SJCRH30 (cell line): Measurements from ENCODE around the gene FJX1. TPM values are rescaled to one million over a fixed set of nuclear protein-coding genes. Genes with fewer than 3 reads are reported as not detected.

Experiments used
- DNase-seq, 2 experiments: peaks; one replicate each; pipeline ENCODE4 v3.0.0-alpha.2; 2015 to 2020
- H3K27ac ChIP-seq: fragments of 250-450 bp; sonication (Bioruptor Pico); 2 replicates; pipeline ENCODE4 v1.5.1; 2020; ENCODE audit warnings: mild to moderate bottlenecking, moderate library complexity
- H3K27me3 ChIP-seq: fragments of 250-450 bp; sonication (Bioruptor Pico); 2 replicates; pipeline ENCODE4 v1.5.1; 2020; ENCODE audit warnings: mild to moderate bottlenecking, moderate library complexity
- H3K36me3 ChIP-seq: fragments of 250-450 bp; sonication (Bioruptor Pico); 2 replicates; pipeline ENCODE4 v1.5.1; 2020; ENCODE audit warnings: mild to moderate bottlenecking, moderate library complexity
- H3K4me1 ChIP-seq: fragments of 250-450 bp; sonication (Bioruptor Pico); 2 replicates; pipeline ENCODE4 v1.5.1; 2020; ENCODE audit warnings: mild to moderate bottlenecking, moderate library complexity
- H3K4me3 ChIP-seq: fragments of 250-450 bp; sonication (Bioruptor Pico); 2 replicates; pipeline ENCODE4 v1.5.1; 2020; ENCODE audit warnings: mild to moderate bottlenecking, moderate library complexity
- H3K9me3 ChIP-seq: fragments of 250-450 bp; sonication (Bioruptor Pico); replicated peaks from 2 replicates; pipeline ENCODE4 v1.5.1; 2020; ENCODE audit warnings: mild to moderate bottlenecking, moderate library complexity
- total RNA-seq: library from RNA; depleted of rRNA; stranded (reverse); fragments of >200 nt; shearing (Covaris generic); gene quantifications from 2 replicates; pipeline ENCODE4 v1.2.3, GENCODE V29; 2014

Gene FJX1
- total RNA-seq, 1 experiment from 2014 or later = 14.9 TPM

- H3K27me3 ChIP-seq = no peaks in the 10 kb centered on the region
- no peaks in the 10 kb centered on the region for H3K9me3 ChIP-seq
- peak overlapping the region; percentile 82 for H3K4me3 ChIP-seq
- peak in 1 of 2 experiments; percentile 63 for DNase-seq
- peaks cover 40% of the 10 kb centered on the region for H3K4me1 ChIP-seq
- H3K27ac ChIP-seq = peak overlapping the region; percentile 85
- H3K36me3 ChIP-seq = no peaks in the 10 kb centered on the region
Observed at GRCh38 chr11:35618497-35619115, 346 bp downstream of the FJX1 start.

DNA sequence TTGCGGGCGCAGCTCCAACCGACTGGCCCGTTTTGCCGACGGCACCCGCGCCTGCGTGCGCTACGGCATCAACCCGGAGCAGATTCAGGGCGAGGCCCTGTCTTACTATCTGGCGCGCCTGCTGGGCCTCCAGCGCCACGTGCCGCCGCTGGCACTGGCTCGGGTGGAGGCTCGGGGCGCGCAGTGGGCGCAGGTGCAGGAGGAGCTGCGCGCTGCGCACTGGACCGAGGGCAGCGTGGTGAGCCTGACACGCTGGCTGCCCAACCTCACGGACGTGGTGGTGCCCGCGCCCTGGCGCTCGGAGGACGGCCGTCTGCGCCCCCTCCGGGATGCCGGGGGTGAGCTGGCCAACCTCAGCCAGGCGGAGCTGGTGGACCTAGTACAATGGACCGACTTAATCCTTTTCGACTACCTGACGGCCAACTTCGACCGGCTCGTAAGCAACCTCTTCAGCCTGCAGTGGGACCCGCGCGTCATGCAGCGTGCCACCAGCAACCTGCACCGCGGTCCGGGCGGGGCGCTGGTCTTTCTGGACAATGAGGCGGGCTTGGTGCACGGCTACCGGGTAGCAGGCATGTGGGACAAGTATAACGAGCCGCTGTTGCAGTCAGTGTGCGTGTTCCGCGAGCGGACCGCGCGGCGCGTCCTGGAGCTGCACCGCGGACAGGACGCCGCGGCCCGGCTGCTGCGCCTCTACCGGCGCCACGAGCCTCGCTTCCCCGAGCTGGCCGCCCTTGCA, 1.0 kb downstream of the FJX1 start:
- Histone ChIP-seq H3K9me3 (no peaks in the 10 kb centered on the region), H3K4me3 (peak overlapping the region; percentile 82), H3K27me3 (no peaks in the 10 kb centered on the region), H3K27ac (peak overlapping the region; percentile 82), H3K4me1 (peaks cover 46% of the 10 kb centered on the region), H3K36me3 (no peaks in the 10 kb centered on the region)
- peak in 1 of 2 experiments; percentile 55 for DNase-seq

DNA sequence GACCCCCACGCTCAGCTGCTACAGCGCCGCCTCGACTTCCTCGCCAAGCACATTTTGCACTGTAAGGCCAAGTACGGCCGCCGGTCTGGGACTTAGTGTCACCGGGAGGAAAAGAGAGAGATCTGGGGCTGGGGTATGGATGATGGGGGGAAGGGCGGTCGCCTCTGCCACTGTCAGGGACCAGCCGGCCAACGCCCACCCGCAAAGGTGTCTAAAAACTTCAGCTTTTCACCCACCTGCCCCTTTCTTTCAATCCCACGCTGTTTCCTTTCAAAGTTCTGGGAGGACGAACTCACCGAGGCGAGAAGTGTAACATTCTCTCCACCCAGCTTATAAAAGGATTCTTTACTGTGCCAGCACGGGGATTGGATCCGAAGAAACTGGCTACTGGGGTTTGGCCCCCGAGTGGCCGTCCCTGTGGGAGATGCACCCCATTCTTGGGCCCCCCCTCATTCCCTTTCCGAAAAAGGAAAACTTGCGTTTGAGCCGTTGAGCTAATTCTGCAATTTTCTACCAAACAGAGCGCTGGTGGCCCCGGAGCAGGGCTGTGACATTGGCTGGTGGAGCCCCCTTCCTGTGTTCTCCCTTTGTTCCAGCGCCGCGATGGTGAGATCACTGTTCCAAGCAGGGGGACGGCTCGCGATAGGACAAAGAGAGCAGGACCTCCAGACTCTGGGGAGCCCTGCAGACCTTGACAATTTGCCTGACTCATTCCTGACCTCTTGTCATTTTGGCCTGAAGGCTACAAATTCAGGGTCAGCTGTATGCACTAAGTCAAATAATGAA, 1.8 kb downstream of the FJX1 start:
- H3K4me1 ChIP-seq = peaks cover 46% of the 10 kb centered on the region
- H3K36me3 ChIP-seq = no peaks in the 10 kb centered on the region
- H3K4me3 ChIP-seq = peak overlapping the region; percentile 82
- H3K27ac ChIP-seq = peak overlapping the region; percentile 82
- peak; percentile 80 to 81 for DNase-seq
- no peaks in the 10 kb centered on the region for H3K27me3 ChIP-seq
- no peaks in the 10 kb centered on the region for H3K9me3 ChIP-seq

DNA sequence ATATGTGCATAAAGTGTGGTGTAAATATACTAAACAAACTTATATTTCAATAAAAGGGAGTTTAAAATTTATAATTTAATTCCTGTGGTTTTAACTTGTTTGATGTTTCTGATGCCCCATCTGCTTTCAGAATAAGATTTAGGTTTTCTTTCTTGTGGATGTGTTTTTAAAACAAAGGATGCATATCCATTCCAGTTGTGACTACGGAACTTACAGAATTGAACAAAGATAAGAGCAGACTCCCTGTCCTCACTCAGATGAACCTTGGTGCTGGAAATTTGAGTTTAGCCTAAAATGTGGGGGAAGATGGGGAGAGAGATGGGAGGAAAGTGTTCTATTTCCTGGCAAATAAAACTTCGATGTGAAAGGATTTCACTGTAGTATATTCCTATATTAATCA, 2.5 kb downstream of the FJX1 start:
- Histone ChIP-seq H3K36me3 (no peaks in the 10 kb centered on the region), H3K4me1 (peaks cover 46% of the 10 kb centered on the region), H3K27ac (peak overlapping the region; percentile 82), H3K4me3 (peak overlapping the region; percentile 82), H3K27me3 (no peaks in the 10 kb centered on the region), H3K9me3 (no peaks in the 10 kb centered on the region)
- DNase-seq = no peak

DNA sequence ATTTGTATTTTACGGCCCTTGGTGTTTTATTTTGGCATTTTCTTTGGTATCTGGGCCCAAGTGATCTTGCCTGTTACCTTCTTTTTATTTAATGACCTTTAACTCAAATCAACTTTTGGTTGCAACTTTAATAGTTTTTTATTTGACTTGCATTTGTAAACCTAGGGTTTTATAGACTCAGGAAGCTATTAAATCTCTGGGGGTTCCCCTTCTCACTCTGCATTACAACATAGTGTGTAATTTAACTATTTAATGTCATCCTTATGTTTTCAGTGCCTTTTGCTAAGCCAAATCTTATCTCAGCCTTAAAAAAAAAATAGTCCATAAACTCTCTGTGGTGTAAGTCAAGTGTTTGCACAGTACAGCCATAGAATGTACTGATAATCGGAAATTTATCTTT, 3.4 kb downstream of the FJX1 start:
- Histone ChIP-seq H3K36me3 (no peaks in the 10 kb centered on the region), H3K4me1 (peaks cover 42% of the 10 kb centered on the region), H3K9me3 (no peaks in the 10 kb centered on the region), H3K27ac (peak overlapping the region; percentile 21; the same call in 1 of the 2 replicates), H3K4me3 (no peak overlapping the region), H3K27me3 (no peaks in the 10 kb centered on the region)
- DNase-seq = no peak

DNA sequence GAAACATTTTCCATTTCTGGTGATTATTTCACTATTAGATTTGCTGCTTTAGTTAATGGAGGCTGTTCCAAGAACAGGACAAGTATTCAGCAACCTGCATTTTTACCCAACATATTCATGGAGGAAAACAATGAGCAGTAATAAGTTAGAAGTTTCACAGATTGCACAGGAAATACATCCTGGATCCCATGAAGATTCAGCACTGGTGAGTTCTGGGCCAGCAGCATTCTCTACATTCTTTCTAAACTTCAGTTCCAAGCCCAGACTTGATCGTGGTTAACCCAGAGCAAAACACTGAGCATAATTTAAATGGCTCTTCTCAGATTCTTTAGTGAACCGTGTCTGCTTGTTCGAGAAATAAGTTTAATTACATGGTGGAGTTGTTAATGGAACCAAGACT, 3.8 kb downstream of the FJX1 start:
- DNase-seq = peak; percentile 35 to 54
- H3K36me3 ChIP-seq = no peaks in the 10 kb centered on the region
- no peak overlapping the region for H3K4me3 ChIP-seq
- no peaks in the 10 kb centered on the region for H3K27me3 ChIP-seq
- peaks cover 39% of the 10 kb centered on the region for H3K4me1 ChIP-seq
- H3K27ac ChIP-seq = peak overlapping the region; percentile 21
- no peaks in the 10 kb centered on the region for H3K9me3 ChIP-seq

DNA sequence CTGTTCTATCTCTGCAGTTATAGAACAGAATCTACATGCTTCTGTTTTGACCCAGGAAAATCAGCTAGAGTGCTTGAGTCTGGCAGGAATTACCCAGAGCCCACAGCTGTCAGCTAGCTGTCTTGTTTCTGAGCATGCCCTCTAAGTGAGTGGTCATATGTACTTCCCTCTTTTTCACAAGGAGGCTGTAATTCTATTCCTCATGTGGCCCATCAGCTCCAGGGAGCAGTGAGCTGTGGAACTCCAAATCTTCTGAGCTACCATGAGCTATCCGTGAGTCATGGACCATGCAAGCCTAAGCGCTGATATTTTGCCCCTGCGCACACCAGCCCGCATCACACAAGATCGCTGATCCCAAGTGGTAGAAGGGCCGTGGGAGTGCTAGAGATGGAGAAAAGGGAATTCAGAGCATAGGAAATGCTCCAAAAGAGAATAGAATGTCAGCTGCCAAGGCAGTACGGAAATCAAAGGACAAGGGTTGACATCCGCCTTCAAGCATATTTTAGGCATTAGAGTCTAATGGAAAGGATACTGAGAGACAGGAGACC, 5.4 kb downstream of the FJX1 start:
- Histone ChIP-seq H3K4me3 (no peak overlapping the region), H3K9me3 (no peaks in the 10 kb centered on the region), H3K4me1 (peaks cover 36% of the 10 kb centered on the region), H3K27me3 (no peaks in the 10 kb centered on the region), H3K27ac (peak overlapping the region; percentile 7; the same call in 1 of the 2 replicates), H3K36me3 (no peaks in the 10 kb centered on the region)
- DNase-seq = peak; percentile 66 to 84

DNA sequence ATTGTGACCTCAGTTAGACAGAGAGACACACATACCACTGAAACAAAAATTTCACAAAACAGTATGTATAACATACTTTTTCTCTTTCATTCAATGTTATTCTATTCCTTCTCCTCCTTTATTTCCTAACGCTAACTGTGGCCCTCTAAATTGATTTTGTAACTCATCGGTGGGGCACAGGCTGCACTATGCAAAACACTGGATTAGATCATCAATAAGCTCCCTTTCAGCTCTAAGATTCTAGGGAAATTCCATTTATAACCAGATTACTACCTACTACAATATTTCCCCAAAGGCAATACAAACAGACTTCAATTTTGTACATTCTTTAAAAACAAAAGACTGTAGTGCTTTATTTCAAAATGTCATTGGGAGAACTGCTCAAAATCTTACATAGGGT, 6.1 kb downstream of the FJX1 start:
- DNase-seq = no peak
- H3K4me3 ChIP-seq = no peak overlapping the region
- no peaks in the 10 kb centered on the region for H3K27me3 ChIP-seq
- peaks cover 42% of the 10 kb centered on the region for H3K4me1 ChIP-seq
- H3K27ac ChIP-seq = no peak overlapping the region
- H3K36me3 ChIP-seq = no peaks in the 10 kb centered on the region
- H3K9me3 ChIP-seq = no peaks in the 10 kb centered on the region

GRCh38 chr11:35624781-35625180, 6.5 kb downstream of the FJX1 start:
- Histone ChIP-seq H3K9me3 (no peaks in the 10 kb centered on the region), H3K27me3 (no peaks in the 10 kb centered on the region), H3K4me3 (no peak overlapping the region), H3K27ac (no peak overlapping the region), H3K4me1 (peaks cover 46% of the 10 kb centered on the region), H3K36me3 (no peaks in the 10 kb centered on the region)
- no peak for DNase-seq

DNA sequence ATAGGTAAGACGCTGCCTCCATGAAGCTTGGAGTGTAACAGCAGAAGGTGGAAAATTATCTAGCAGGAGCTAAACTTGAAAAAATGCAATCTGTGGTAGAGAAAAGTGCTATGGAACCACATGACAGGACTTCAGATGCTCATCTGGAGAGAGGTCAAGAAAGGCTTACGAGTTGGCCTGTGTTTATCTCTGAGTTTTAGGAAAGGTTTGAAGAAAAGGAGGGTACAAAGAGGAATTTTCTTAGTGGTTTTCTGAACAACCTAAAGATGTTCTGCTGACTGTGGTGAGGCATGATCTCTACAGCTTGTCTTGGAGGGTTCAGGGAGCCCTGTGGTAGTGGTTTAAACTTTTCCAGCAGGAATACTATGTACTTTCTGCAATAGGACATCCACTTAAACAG, 8.2 kb downstream of the FJX1 start:
- no peaks in the 10 kb centered on the region for H3K36me3 ChIP-seq
- no peak overlapping the region for H3K27ac ChIP-seq
- H3K9me3 ChIP-seq = no peaks in the 10 kb centered on the region
- no peak overlapping the region for H3K4me3 ChIP-seq
- no peaks in the 10 kb centered on the region for H3K27me3 ChIP-seq
- DNase-seq = no peak
- peaks cover 46% of the 10 kb centered on the region for H3K4me1 ChIP-seq

- H3K36me3 ChIP-seq = no peaks in the 10 kb centered on the region
- DNase-seq = no peak
- peaks cover 31% of the 10 kb centered on the region for H3K4me1 ChIP-seq
- H3K27ac ChIP-seq = no peak overlapping the region
- no peak overlapping the region for H3K4me3 ChIP-seq
- H3K27me3 ChIP-seq = no peaks in the 10 kb centered on the region
- H3K9me3 ChIP-seq = no peaks in the 10 kb centered on the region
Observed at GRCh38 chr11:35629511-35629910, 11.3 kb downstream of the FJX1 start.

DNA sequence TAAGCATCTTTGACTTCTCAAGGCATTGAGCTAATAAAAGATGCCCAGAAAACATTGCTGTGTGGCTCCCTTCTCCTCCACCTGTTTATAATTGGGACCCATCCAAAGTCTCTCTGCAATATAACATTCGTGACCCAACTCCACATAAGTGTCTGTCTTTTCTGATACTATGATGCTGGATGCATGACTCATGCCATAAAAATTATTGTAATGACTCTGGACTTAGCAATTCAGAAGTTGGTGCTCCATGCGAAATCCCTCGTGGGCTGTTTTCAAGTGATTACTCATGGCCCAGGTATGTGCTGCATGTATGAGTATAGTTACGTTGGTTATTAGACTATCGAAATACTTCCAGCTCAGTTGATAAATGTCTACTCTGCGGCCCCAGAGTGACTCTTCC, 11.7 kb downstream of the FJX1 start:
- Histone ChIP-seq H3K36me3 (no peaks in the 10 kb centered on the region), H3K4me1 (peaks cover 31% of the 10 kb centered on the region), H3K9me3 (no peaks in the 10 kb centered on the region), H3K4me3 (no peak overlapping the region), H3K27me3 (no peaks in the 10 kb centered on the region), H3K27ac (peak overlapping the region; percentile 23; the same call in 1 of the 2 replicates)
- peak; percentile 68 to 70 for DNase-seq

DNA sequence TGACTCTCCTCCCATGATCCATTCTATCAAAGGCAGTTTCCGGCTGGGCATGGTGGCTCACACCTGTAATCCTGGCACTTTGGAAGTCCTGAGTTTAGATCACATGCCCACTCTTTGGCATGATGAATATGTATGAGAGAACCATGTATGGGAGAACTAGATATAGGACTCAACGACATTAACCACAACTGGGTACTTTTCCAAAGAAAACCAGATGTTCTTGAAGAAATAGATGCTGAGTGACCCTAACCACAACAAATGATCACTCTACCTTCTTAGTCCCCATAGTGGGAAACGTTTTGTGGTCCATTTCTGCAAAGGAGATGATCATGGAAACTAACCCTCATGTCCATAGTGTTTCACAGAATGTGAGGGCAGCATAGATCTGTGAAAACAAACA, 13.6 kb downstream of the FJX1 start:
- no peaks in the 10 kb centered on the region for H3K36me3 ChIP-seq
- DNase-seq = no peak
- H3K9me3 ChIP-seq = no peaks in the 10 kb centered on the region
- H3K4me1 ChIP-seq = peaks cover 31% of the 10 kb centered on the region
- H3K27ac ChIP-seq = no peak overlapping the region
- no peak overlapping the region for H3K4me3 ChIP-seq
- no peaks in the 10 kb centered on the region for H3K27me3 ChIP-seq

DNA sequence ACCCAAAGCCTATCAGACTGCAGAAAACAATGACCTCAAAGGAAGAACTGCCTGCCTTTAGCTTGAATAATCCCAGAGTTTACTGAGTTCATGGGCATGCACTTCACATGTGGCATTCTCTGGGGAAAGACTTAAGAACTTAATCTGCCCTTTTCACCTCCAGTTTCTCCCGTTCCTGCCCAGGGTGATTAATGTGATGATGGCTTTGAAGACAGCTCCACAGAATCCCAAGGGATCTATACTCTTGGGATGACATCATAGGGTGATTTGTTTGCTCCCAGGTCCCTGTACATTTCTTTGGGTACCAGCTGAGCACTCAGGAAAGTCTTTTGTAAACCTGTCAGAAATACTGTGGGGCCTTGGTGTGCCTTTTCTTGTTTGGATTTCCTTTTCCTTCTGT, 14.0 kb downstream of the FJX1 start:
- Histone ChIP-seq H3K27me3 (no peaks in the 10 kb centered on the region), H3K27ac (no peak overlapping the region), H3K4me3 (no peak overlapping the region), H3K4me1 (peaks cover 31% of the 10 kb centered on the region), H3K9me3 (no peaks in the 10 kb centered on the region), H3K36me3 (no peaks in the 10 kb centered on the region)
- DNase-seq = peak; percentile 31 to 50
